Neuronal stem cell (in vitro differentiated cells): ENCODE data around the gene UBAP1L.

ENCODE experiments used
- DNase-seq: peaks from one replicate; pipeline ENCODE4 v3.0.0-alpha.2; 2013; ENCODE audit warnings: low spot score
- H2AFZ ChIP-seq: one replicate; pipeline ENCODE4 v1.6.1; 2013; ENCODE audit warnings: mild to moderate bottlenecking, low read length, inconsistent platforms
- H2AK5ac ChIP-seq: 2 replicates; pipeline ENCODE4 v1.6.1; 2013; ENCODE audit warnings: low read depth, mild to moderate bottlenecking, inconsistent platforms, low read length, moderate library complexity, mixed read lengths
- H2BK120ac ChIP-seq: 2 replicates; pipeline ENCODE4 v1.6.1; 2013; ENCODE audit warnings: low read depth, mild to moderate bottlenecking, inconsistent platforms, low read length, moderate library complexity, mixed read lengths
- H2BK12ac ChIP-seq: one replicate; pipeline ENCODE4 v1.6.1; 2013; ENCODE audit warnings: low read length, inconsistent platforms
- H2BK15ac ChIP-seq: 2 replicates; pipeline ENCODE4 v1.6.1; 2013; ENCODE audit warnings: mild to moderate bottlenecking, low read length, inconsistent platforms, mixed read lengths
- H2BK5ac ChIP-seq: one replicate; pipeline ENCODE4 v1.6.1; 2013; ENCODE audit warnings: inconsistent platforms, mild to moderate bottlenecking, low read length, moderate library complexity
- H3K14ac ChIP-seq: one replicate; pipeline ENCODE4 v1.6.1; 2013; ENCODE audit warnings: low read length, inconsistent platforms
- H3K18ac ChIP-seq: 2 replicates; pipeline ENCODE4 v1.6.1; 2013; ENCODE audit warnings: low read length, inconsistent platforms
- H3K23ac ChIP-seq: 2 replicates; pipeline ENCODE4 v1.6.1; 2013; ENCODE audit warnings: low read depth, mild to moderate bottlenecking, mixed read lengths, low read length, inconsistent platforms; ENCODE audit not compliant: poor library complexity
- H3K27ac ChIP-seq: replicated peaks from 3 replicates; pipeline ENCODE4 v1.5.1; 2013; ENCODE audit warnings: low read length, inconsistent platforms
- H3K27me3 ChIP-seq, 3 experiments: 2 replicates each; pipeline ENCODE4 v1.6.1; 2013; ENCODE audit warnings: low read length in 3 of 3, mild to moderate bottlenecking in 2 of 3, inconsistent platforms in 1 of 3, low read depth in 1 of 3, mixed read lengths in 1 of 3, moderate library complexity in 1 of 3; ENCODE audit not compliant: control insufficient read depth in 3 of 3, insufficient read depth in 3 of 3
- H3K36me3 ChIP-seq, 2 donors: replicated peaks in 1 of 2; 2 replicates each; pipeline ENCODE4 v1.6.1; 2013; ENCODE audit warnings: low read length in 2 of 2; ENCODE audit not compliant: control insufficient read depth in 2 of 2, insufficient read depth in 2 of 2
- H3K4ac ChIP-seq: 2 replicates; pipeline ENCODE4 v1.6.1; 2013; ENCODE audit warnings: inconsistent platforms, mild to moderate bottlenecking, low read length, moderate library complexity
- H3K4me1 ChIP-seq, 2 donors: 1 replicate in 1 of 2; 2 replicates in 1 of 2; pipeline ENCODE4 v1.6.1; 2013; ENCODE audit warnings: low read length in 2 of 2, low read depth in 1 of 2; ENCODE audit not compliant: control insufficient read depth in 2 of 2, insufficient read depth in 1 of 2
- H3K4me2 ChIP-seq: one replicate; pipeline ENCODE4 v1.6.1; 2013; ENCODE audit warnings: mild to moderate bottlenecking, low read length, inconsistent platforms; ENCODE audit not compliant: insufficient read depth, poor library complexity, severe bottlenecking
- H3K4me3 ChIP-seq, 2 donors: 2 replicates each; pipeline ENCODE4 v1.5.1; 2013; ENCODE audit warnings: low read length in 2 of 2, mild to moderate bottlenecking in 2 of 2, inconsistent platforms in 1 of 2, moderate library complexity in 1 of 2
- H3K79me1 ChIP-seq: one replicate; pipeline ENCODE4 v1.6.1; 2013; ENCODE audit warnings: low read depth, mild to moderate bottlenecking, inconsistent platforms, low read length, moderate library complexity
- H3K9ac ChIP-seq: one replicate; pipeline ENCODE4 v1.6.1; 2013; ENCODE audit warnings: mild to moderate bottlenecking, low read depth, low read length, inconsistent platforms; ENCODE audit not compliant: poor library complexity
- H3K9me3 ChIP-seq, 2 donors: replicated peaks in 1 of 2; 2 replicates each; pipeline versions ENCODE3 to v1.6.1; 2013; ENCODE audit warnings: low read length in 2 of 2, mild to moderate bottlenecking in 2 of 2, inconsistent platforms in 1 of 2, low read depth in 1 of 2, mixed read lengths in 1 of 2, moderate library complexity in 1 of 2; ENCODE audit not compliant: control insufficient read depth in 2 of 2, insufficient read depth in 1 of 2
- H4K8ac ChIP-seq: one replicate; pipeline ENCODE4 v1.6.1; 2013; ENCODE audit warnings: low read depth, mild to moderate bottlenecking, inconsistent platforms, low read length, moderate library complexity
- H4K91ac ChIP-seq: one replicate; pipeline ENCODE4 v1.6.1; 2013; ENCODE audit warnings: low read length, low read depth, mild to moderate bottlenecking, inconsistent platforms; ENCODE audit not compliant: poor library complexity
- WGBS, 2 donors: extraction: QIAGEN DNeasy Blood & Tissue Kit; methylation state at CpG; one replicate each; pipeline ENCODE4 v1.1.7; 2013; ENCODE audit warnings: missing lambda C conversion rate in 2 of 2, mixed read lengths in 1 of 2; ENCODE audit not compliant: insufficient read length in 2 of 2, insufficient replicate concordance in 1 of 2; ENCODE audit errors: extremely low coverage in 2 of 2; 5-methylcytosine and 5-hydroxymethylcytosine counted together

UBAP1L gene

DNA sequence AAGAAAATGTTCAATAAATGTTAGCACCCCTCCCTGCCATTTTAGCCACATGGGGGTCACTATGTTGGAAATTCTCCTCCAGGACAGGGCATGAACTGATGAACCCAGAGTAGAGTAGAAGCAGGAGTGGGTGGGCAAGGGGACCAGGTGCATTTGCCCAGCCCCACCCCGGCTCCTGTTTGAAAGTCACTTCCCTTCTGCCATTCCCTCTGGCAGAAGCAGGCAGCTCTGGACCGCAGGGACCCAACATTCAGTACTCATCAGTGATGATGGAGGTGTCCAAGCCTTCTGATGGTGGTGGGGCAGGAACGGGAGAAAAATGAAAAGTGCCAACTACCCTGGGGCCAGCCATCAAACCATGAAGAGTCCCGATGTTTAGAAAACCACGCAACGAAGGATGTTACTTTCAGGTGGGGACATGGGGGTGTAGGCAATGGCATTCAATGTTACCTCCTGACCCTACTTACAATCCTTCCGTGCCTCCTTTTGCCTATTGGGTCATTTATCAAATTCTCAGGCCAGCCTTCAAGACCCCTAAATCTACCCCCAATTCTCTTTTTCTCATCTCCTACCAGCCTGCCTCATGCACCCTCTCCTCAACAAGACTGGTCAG is 17.2 kb downstream of the UBAP1L start:
- H3K27ac ChIP-seq: no peak overlapping the region
- H2BK120ac ChIP-seq: no peak overlapping the region
- H3K4me3 ChIP-seq: no peak overlapping the region
- no peak overlapping the region for H3K18ac ChIP-seq
- H2AFZ ChIP-seq: no peak overlapping the region
- H3K4me2 ChIP-seq: no peak overlapping the region
- H4K91ac ChIP-seq: no peak overlapping the region
- H3K9ac ChIP-seq: no peak overlapping the region
- H3K4ac ChIP-seq: no peak overlapping the region
- DNase-seq: no peak
- WGBS, 2 donors: no CpG with 5 or more reads among the region's 7 CpGs
- H3K36me3 ChIP-seq: peaks cover 4 to 40% of the 10 kb centered on the region in 2 donors
- H3K79me1 ChIP-seq: no peaks in the 10 kb centered on the region
- H3K9me3 ChIP-seq: no peaks in the 10 kb centered on the region
- H2AK5ac ChIP-seq: no peak overlapping the region
- peaks cover 0 to 7% of the 10 kb centered on the region in 2 donors for H3K4me1 ChIP-seq
- no peak overlapping the region for H3K23ac ChIP-seq
- H3K27me3 ChIP-seq: peaks cover 0 to 5% (median 0%) of the 10 kb centered on the region in 3 experiments
- no peak overlapping the region for H2BK12ac ChIP-seq
- H2BK15ac ChIP-seq: no peak overlapping the region
- H4K8ac ChIP-seq: no peak overlapping the region
- no peak overlapping the region for H3K14ac ChIP-seq
- H2BK5ac ChIP-seq: no peak overlapping the region

DNA sequence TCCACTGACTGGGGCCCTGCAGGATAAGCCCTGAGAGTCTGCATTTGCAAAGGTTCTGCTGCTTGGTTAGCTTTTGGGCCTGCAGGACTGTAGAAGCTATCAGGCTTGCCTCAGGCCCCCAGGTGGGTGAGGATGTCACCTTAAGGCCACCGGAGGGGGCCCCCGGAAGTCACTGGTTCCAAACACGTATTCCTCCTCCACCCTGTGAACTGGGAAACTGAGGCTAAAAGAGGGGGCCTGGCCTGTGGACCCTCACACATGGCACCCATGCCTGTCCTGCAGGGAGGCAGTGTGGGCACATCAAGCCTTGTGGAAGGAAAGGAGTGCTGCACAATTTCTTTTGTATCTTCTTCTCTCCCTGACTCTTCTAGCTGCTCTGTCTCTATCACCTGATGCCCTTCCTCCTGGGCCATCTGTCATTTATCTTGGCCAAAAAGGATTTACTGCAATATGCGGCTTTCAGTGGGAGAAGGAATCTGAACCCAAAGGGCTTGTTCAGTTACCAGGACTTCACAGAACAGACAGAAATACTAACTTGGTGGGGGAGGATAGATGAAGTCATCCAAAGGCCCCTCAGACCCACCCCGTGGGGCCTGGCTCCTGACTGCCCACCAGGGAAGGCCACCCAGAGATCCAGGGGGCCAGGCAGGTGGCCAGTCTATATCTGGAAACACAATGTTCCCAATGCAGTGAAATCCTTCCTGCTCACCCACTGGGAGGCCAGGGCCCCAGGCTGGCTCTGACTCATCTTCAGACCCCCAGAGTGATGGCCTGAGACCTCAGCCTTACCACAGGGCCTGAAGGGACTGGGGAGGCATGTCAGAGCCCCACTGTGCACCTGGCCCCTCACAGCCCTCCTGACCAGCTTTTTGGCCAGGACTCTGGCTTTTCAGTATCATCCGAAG is 18.3 kb downstream of the UBAP1L start:
- Histone ChIP-seq H2BK5ac (no peak overlapping the region), H3K4ac (no peak overlapping the region), H3K14ac (no peak overlapping the region), H3K4me3 (no peak overlapping the region), H3K27me3 (no peaks in the 10 kb centered on the region), H3K9ac (no peak overlapping the region), H2BK12ac (no peak overlapping the region), H2AK5ac (no peak overlapping the region), H3K27ac (no peak overlapping the region), H3K79me1 (no peaks in the 10 kb centered on the region), H2AFZ (no peak overlapping the region), H3K36me3 (peaks cover 4 to 40% of the 10 kb centered on the region in 2 donors), H2BK15ac (no peak overlapping the region), H3K9me3 (no peaks in the 10 kb centered on the region), H2BK120ac (no peak overlapping the region), H4K8ac (no peak overlapping the region), H3K23ac (no peak overlapping the region), H3K18ac (no peak overlapping the region), H3K4me1 (peaks cover 0 to 4% of the 10 kb centered on the region in 2 donors), H3K4me2 (no peak overlapping the region), H4K91ac (no peak overlapping the region)
- no peak for DNase-seq
- no CpG with 5 or more reads among the region's 6 CpGs for WGBS, 2 donors

DNA sequence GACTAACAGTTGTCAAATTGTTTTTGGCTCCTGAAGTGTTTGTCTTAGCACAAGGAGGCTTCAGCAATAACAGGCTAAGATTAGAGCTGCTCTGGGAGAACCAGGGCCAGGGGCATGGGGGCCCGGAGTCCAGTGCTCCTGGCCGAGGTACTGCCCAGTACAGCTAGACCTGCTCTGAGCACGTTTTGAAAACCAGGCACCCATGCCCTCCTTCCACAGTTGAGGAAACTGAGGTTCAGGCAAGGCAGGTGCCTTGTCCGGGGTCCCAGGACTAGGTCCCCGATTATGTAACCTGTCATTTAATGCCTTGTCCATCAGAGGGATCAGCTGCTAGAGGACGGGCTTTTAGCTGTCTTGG is 19.3 kb downstream of the UBAP1L start:
- H3K79me1 ChIP-seq: no peaks in the 10 kb centered on the region
- H2AK5ac ChIP-seq: no peak overlapping the region
- H3K4me2 ChIP-seq: no peak overlapping the region
- H3K9ac ChIP-seq: no peak overlapping the region
- no peak overlapping the region for H3K27ac ChIP-seq
- H3K4me3 ChIP-seq: no peak overlapping the region
- H3K27me3 ChIP-seq: no peaks in the 10 kb centered on the region
- no peak overlapping the region for H2BK15ac ChIP-seq
- H4K91ac ChIP-seq: no peak overlapping the region
- H3K36me3 ChIP-seq: peaks cover 4 to 33% of the 10 kb centered on the region in 2 donors
- H3K23ac ChIP-seq: no peak overlapping the region
- H2BK120ac ChIP-seq: no peak overlapping the region
- no peaks in the 10 kb centered on the region for H3K9me3 ChIP-seq
- no peak overlapping the region for H3K4ac ChIP-seq
- no peak overlapping the region for H2AFZ ChIP-seq
- no CpG with 5 or more reads among the region's 6 CpGs for WGBS, 2 donors
- H3K18ac ChIP-seq: no peak overlapping the region
- no peak overlapping the region for H4K8ac ChIP-seq
- no peak overlapping the region for H2BK5ac ChIP-seq
- peaks cover 0 to 4% of the 10 kb centered on the region in 2 donors for H3K4me1 ChIP-seq
- no peak overlapping the region for H2BK12ac ChIP-seq
- DNase-seq: no peak
- H3K14ac ChIP-seq: no peak overlapping the region

DNA sequence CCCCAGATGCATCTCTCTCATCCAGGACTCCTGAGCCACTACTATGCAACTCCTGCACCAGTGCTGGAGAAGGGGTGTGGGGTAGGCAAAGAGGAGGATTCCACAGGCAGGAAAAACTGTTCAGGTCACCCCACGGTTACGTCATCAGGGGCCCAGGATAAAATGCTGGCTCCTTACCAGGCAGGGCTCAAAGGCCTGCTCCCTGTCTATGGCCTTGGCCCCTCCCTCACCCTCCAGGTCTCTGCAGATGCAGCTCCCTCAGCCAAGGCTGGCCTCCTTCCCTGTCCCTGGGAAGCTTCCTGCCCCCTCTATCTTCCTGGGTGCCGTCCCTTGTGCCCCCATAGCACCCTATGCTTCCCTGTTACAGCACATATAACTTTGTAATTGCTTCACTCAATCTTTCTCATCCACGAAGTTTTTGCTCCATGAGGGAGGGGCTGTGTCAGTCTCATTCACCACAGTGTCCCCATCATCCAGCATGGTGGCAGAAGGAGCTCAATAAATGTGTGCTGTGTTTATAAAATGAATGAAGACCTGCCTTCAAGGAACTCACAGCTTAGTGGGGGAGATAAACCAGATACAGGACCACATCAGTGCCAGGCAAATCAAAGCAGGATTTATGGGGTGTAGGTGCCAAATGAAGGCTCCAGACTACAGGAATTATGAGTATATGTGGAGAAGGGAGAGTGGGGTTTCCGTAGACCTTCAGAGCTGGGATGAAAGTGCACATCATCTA is 19.8 kb downstream of the UBAP1L start:
- no peak for DNase-seq
- H2AK5ac ChIP-seq: peak overlapping the region; percentile 74
- H3K4ac ChIP-seq: no peak overlapping the region
- peaks cover 0 to 4% of the 10 kb centered on the region in 2 donors for H3K4me1 ChIP-seq
- no peak overlapping the region for H3K4me2 ChIP-seq
- WGBS, 2 donors: no CpG with 5 or more reads among the region's 5 CpGs
- no peaks in the 10 kb centered on the region for H3K79me1 ChIP-seq
- no peak overlapping the region for H3K9ac ChIP-seq
- H3K27me3 ChIP-seq: no peaks in the 10 kb centered on the region
- H3K18ac ChIP-seq: no peak overlapping the region
- no peak overlapping the region for H3K27ac ChIP-seq
- peak overlapping the region; percentile 1 for H3K23ac ChIP-seq
- H3K9me3 ChIP-seq: no peaks in the 10 kb centered on the region
- H2AFZ ChIP-seq: no peak overlapping the region
- no peak overlapping the region for H2BK15ac ChIP-seq
- no peak overlapping the region for H2BK12ac ChIP-seq
- H3K14ac ChIP-seq: no peak overlapping the region
- no peak overlapping the region for H4K91ac ChIP-seq
- H3K4me3 ChIP-seq: no peak overlapping the region
- H2BK5ac ChIP-seq: no peak overlapping the region
- peak overlapping the region; percentile 61 for H2BK120ac ChIP-seq
- H3K36me3 ChIP-seq: peaks cover 2 to 30% of the 10 kb centered on the region in 2 donors
- H4K8ac ChIP-seq: no peak overlapping the region
